ENCODE results near the gene BRINP1. TPM values are rescaled to one million over a fixed set of nuclear protein-coding genes. Genes with fewer than 3 reads are reported as not detected.

The BRINP1 gene
- total RNA-seq, 1 experiment from 2014 or later, result not detected

- no peaks in the 10 kb centered on the region for H3K36me3 ChIP-seq (ENCODE audit: control insufficient read depth, insufficient read depth, low read length)
- ATAC-seq (no peak), DNase-seq (ENCODE audit: low read depth, low spot score) (no peak)
- ChIA-PET POLR2A (no interaction called here), CTCF (no interaction called here)
- no peaks in the 10 kb centered on the region for H3K27me3 ChIP-seq (ENCODE audit: control insufficient read depth, insufficient read depth, low read length)
- H3K4me3 ChIP-seq (ENCODE audit: low read depth in 2 of 2, low read length in 2 of 2), result no peak overlapping the region
- TF ChIP-seq TCF7L2 (IDR thresholded peaks at IDR 0.05; ENCODE audit: low read depth, low read length) (no peak), SIN3A (IDR thresholded peaks at IDR 0.05; ENCODE audit: borderline replicate concordance, insufficient read depth, low read depth, low read length) (no peak), REST (IDR thresholded peaks at IDR 0.05; ENCODE audit: insufficient read depth in 1 of 2, low read depth in 2 of 2, low read length in 1 of 2) (no peak), POLR2AphosphoS5 (IDR thresholded peaks at IDR 0.05; ENCODE audit: low read depth, low read length) (no peak), CTCF (IDR thresholded peaks at IDR 0.05) (no peak)
- intact Hi-C loops (cut with micrococcal nuclease; ENCODE audit: unreplicated experiment), result no loop called here
- no peaks in the 10 kb centered on the region for H3K9me3 ChIP-seq (ENCODE audit: control insufficient read depth, insufficient read depth, low read depth, low read length)
- no TSS peak for BruUV-seq (replicated peaks)
- in situ Hi-C loops (cut with HindIII; ENCODE audit: low pct_unique_long_range_greater_than_20kb, low sequenced_read_pairs), result no loop called here
- no peaks in the 10 kb centered on the region for H3K4me1 ChIP-seq (ENCODE audit: control insufficient read depth, insufficient read depth, low read length)
- H3K27ac ChIP-seq (ENCODE audit: low read length), result no peak overlapping the region
These were observed 11.7 kb downstream of the BRINP1 start for GRCh38 chr9:119357336-119358096.

DNA sequence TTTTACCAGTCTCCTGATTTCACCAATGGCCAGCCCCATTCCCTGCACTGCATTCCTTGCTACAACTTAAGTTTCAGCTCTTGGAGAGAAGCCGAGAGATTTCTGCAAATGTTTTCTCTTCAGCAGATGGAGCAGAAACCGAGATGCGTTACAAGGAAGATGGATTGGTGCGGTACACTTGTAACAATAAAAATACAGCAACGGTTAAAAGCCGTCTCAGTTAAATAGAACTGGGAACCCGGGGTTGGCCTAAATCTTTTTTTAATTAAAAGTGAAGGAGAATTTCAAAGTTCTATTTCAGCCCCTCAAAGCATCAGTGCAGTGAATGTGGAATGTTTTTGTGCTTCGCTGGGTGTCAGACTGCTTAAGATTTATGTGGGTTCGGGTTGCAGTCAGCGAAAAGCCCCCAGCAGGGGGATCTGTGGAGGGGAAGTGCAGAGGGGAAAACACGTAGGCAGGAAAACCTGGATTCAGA lies 19.8 kb downstream of the BRINP1 start:
- no peak for ATAC-seq
- no peak for TF ChIP-seq CTCF (IDR thresholded peaks at IDR 0.05)
- no peak for TF ChIP-seq SIN3A (IDR thresholded peaks at IDR 0.05; ENCODE audit: borderline replicate concordance, insufficient read depth, low read depth, low read length)
- TF ChIP-seq REST (IDR thresholded peaks at IDR 0.05; ENCODE audit: insufficient read depth in 1 of 2, low read depth in 2 of 2, low read length in 1 of 2), result no peak
- TF ChIP-seq POLR2AphosphoS5 (IDR thresholded peaks at IDR 0.05; ENCODE audit: low read depth, low read length), result no peak
- TF ChIP-seq TCF7L2 (IDR thresholded peaks at IDR 0.05; ENCODE audit: low read depth, low read length), result no peak
- POLR2A ChIA-PET, result no interaction called here
- no peak for DNase-seq (ENCODE audit: low read depth, low spot score)
- Histone ChIP-seq H3K4me3 (ENCODE audit: low read depth in 2 of 2, low read length in 2 of 2) (no peak overlapping the region), H3K36me3 (ENCODE audit: control insufficient read depth, insufficient read depth, low read length) (no peaks in the 10 kb centered on the region), H3K4me1 (ENCODE audit: control insufficient read depth, insufficient read depth, low read length) (no peaks in the 10 kb centered on the region), H3K27ac (ENCODE audit: low read length) (no peak overlapping the region), H3K27me3 (ENCODE audit: control insufficient read depth, insufficient read depth, low read length) (no peaks in the 10 kb centered on the region), H3K9me3 (ENCODE audit: control insufficient read depth, insufficient read depth, low read depth, low read length) (no peaks in the 10 kb centered on the region)
- in situ Hi-C loops (cut with HindIII; ENCODE audit: low pct_unique_long_range_greater_than_20kb, low sequenced_read_pairs) (no loop called here), intact Hi-C loops (cut with micrococcal nuclease; ENCODE audit: unreplicated experiment) (no loop called here)
- BruUV-seq (replicated peaks), result no TSS peak
- CTCF ChIA-PET, result no interaction called here

Data from Panc1 (cell line).